Mucosa of stomach (tissue), 1 donor: ENCODE data around the gene GPN2.
"Not testable (repeated sequence)": the region's sequence is repeated elsewhere in the genome, so short reads cannot be mapped to it uniquely, and the experiment has no call there.

Source experiments
- H3K27me3 ChIP-seq: one replicate; pipeline ENCODE4 v1.7.0; 2013; ENCODE audit warnings: mild to moderate bottlenecking, low read length; ENCODE audit not compliant: control insufficient read depth, insufficient read depth
- H3K36me3 ChIP-seq: one replicate; pipeline ENCODE4 v1.7.0; 2013; ENCODE audit warnings: low read length; ENCODE audit not compliant: control insufficient read depth, insufficient read depth
- H3K4me1 ChIP-seq: one replicate; pipeline ENCODE4 v1.7.0; 2013; ENCODE audit warnings: mild to moderate bottlenecking, low read length; ENCODE audit not compliant: control insufficient read depth, insufficient read depth
- H3K4me3 ChIP-seq: one replicate; pipeline ENCODE4 v1.7.0; 2013; ENCODE audit warnings: low read length
- H3K9ac ChIP-seq: one replicate; pipeline ENCODE4 v1.7.0; 2013; ENCODE audit warnings: mild to moderate bottlenecking, low read length, moderate library complexity
- H3K9me3 ChIP-seq: one replicate; pipeline ENCODE4 v1.7.0; 2013; ENCODE audit warnings: mild to moderate bottlenecking, low read length, moderate library complexity; ENCODE audit not compliant: control insufficient read depth
- donor health status: Pancreatic carcinoma.

Gene GPN2

GRCh38 chr1:26894263-26894662 is 4.2 kb upstream of the GPN2 start:
- H3K9me3 ChIP-seq, result no peaks in the 10 kb centered on the region
- no peak overlapping the region for H3K9ac ChIP-seq
- peaks cover 14% of the 10 kb centered on the region for H3K4me1 ChIP-seq
- H3K4me3 ChIP-seq, result no peak overlapping the region
- H3K36me3 ChIP-seq, result no peaks in the 10 kb centered on the region
- no peaks in the 10 kb centered on the region for H3K27me3 ChIP-seq

GRCh38 chr1:26890467-26890796 is 349 bp upstream of the GPN2 start:
- Histone ChIP-seq H3K36me3 (no peaks in the 10 kb centered on the region), H3K4me3 (peak overlapping the region; percentile 80), H3K9me3 (no peaks in the 10 kb centered on the region)

GRCh38 chr1:26888231-26888630 is 1.9 kb downstream of the GPN2 start:
- Histone ChIP-seq H3K4me3 (no peak overlapping the region), H3K9ac (no peak overlapping the region), H3K4me1 (peaks cover 23% of the 10 kb centered on the region), H3K9me3 (no peaks in the 10 kb centered on the region), H3K27me3 (no peaks in the 10 kb centered on the region), H3K36me3 (peaks cover 13% of the 10 kb centered on the region)

More at GRCh38 chr1:26890467-26890796, 349 bp upstream of the GPN2 start:
- no peaks in the 10 kb centered on the region for H3K27me3 ChIP-seq
- peaks cover 23% of the 10 kb centered on the region for H3K4me1 ChIP-seq
- H3K9ac ChIP-seq, result peak overlapping the region; percentile 97

- peaks cover 23% of the 10 kb centered on the region for H3K4me1 ChIP-seq
- H3K4me3 ChIP-seq, result no peak overlapping the region
- H3K9ac ChIP-seq, result no peak overlapping the region
- H3K27me3 ChIP-seq, result no peaks in the 10 kb centered on the region
- H3K9me3 ChIP-seq, result no peaks in the 10 kb centered on the region
- peaks cover 21% of the 10 kb centered on the region for H3K36me3 ChIP-seq
Observed at GRCh38 chr1:26887125-26887524, 3.0 kb downstream of the GPN2 start.

- peaks cover 21% of the 10 kb centered on the region for H3K36me3 ChIP-seq
- no peak overlapping the region for H3K4me3 ChIP-seq
- H3K4me1 ChIP-seq, result peaks cover under 1% of the 10 kb centered on the region
- H3K9ac ChIP-seq, result no peak overlapping the region
- no peaks in the 10 kb centered on the region for H3K27me3 ChIP-seq
- no peaks in the 10 kb centered on the region for H3K9me3 ChIP-seq
Observed at GRCh38 chr1:26882696-26883463, 7.2 kb downstream of the GPN2 start.

GRCh38 chr1:26881611-26882010 is 8.5 kb downstream of the GPN2 start:
- not testable (repeated sequence) for H3K4me3 ChIP-seq, H3K4me1 ChIP-seq, H3K27me3 ChIP-seq, H3K9me3 ChIP-seq, H3K9ac ChIP-seq
- H3K36me3 ChIP-seq, result peaks cover 21% of the 10 kb centered on the region

- Histone ChIP-seq H3K9ac (no peak overlapping the region), H3K36me3 (peaks cover 16% of the 10 kb centered on the region), H3K4me1 (peaks cover 3% of the 10 kb centered on the region), H3K4me3 (no peak overlapping the region), H3K27me3 (no peaks in the 10 kb centered on the region), H3K9me3 (no peaks in the 10 kb centered on the region)
Observed at GRCh38 chr1:26879793-26880192, 10.3 kb downstream of the GPN2 start.

GRCh38 chr1:26877326-26877725 is 12.8 kb downstream of the GPN2 start:
- H3K9me3 ChIP-seq, result no peaks in the 10 kb centered on the region
- peaks cover 3% of the 10 kb centered on the region for H3K4me1 ChIP-seq
- H3K4me3 ChIP-seq, result no peak overlapping the region
- H3K9ac ChIP-seq, result no peak overlapping the region
- H3K36me3 ChIP-seq, result peaks cover under 1% of the 10 kb centered on the region
- H3K27me3 ChIP-seq, result no peaks in the 10 kb centered on the region

GRCh38 chr1:26874896-26875295 is 15.2 kb downstream of the GPN2 start:
- Histone ChIP-seq H3K4me3 (no peak overlapping the region), H3K9ac (no peak overlapping the region), H3K27me3 (no peaks in the 10 kb centered on the region), H3K4me1 (peaks cover 3% of the 10 kb centered on the region), H3K9me3 (no peaks in the 10 kb centered on the region), H3K36me3 (no peaks in the 10 kb centered on the region)

- H3K4me3 ChIP-seq, H3K9me3 ChIP-seq, H3K36me3 ChIP-seq, H3K27me3 ChIP-seq, H3K4me1 ChIP-seq, H3K9ac ChIP-seq: not testable (repeated sequence)
Observed at GRCh38 chr1:26873097-26873496, 17.0 kb downstream of the GPN2 start.

GRCh38 chr1:26864610-26865480 is 25.2 kb downstream of the GPN2 start:
- peak overlapping the region; percentile 97 for H3K9ac ChIP-seq
- no peaks in the 10 kb centered on the region for H3K27me3 ChIP-seq
- H3K9me3 ChIP-seq, result no peaks in the 10 kb centered on the region
- peak overlapping the region; percentile 84 for H3K4me3 ChIP-seq
- no peaks in the 10 kb centered on the region for H3K36me3 ChIP-seq
- peaks cover 17% of the 10 kb centered on the region for H3K4me1 ChIP-seq

GRCh38 chr1:26863685-26864077 is 26.4 kb downstream of the GPN2 start:
- Histone ChIP-seq H3K4me1 (peaks cover 17% of the 10 kb centered on the region), H3K36me3 (no peaks in the 10 kb centered on the region), H3K9ac (peak overlapping the region; percentile 94), H3K4me3 (peak overlapping the region; percentile 84), H3K9me3 (no peaks in the 10 kb centered on the region), H3K27me3 (no peaks in the 10 kb centered on the region)
